ENCODE results near the gene NID2. TPM values are rescaled to one million over a fixed set of nuclear protein-coding genes. Genes with fewer than 3 reads are reported as not detected.

Gene NID2
- total RNA-seq, 1 donor from 2014 or later = 24.7 TPM

GRCh38 chr14:52051871-52052270 is 17.0 kb downstream of the NID2 start:
- no peak for DNase-seq (ENCODE audit: low spot score)
- no peak overlapping the region for H3K4me3 Mint-ChIP-seq
- TF ChIP-seq CTCF (IDR thresholded peaks at IDR 0.05) (no peak), EZH2phosphoT487 (IDR thresholded peaks at IDR 0.05) (no peak), EZH2 (IDR thresholded peaks at IDR 0.05) (no peak)
- H3K27ac Mint-ChIP-seq = no peak overlapping the region
- H2AFZ ChIP-seq (replicated peaks) = no peak overlapping the region
- H3F3A ChIP-seq (ENCODE audit: low read depth) = no peaks in the 10 kb centered on the region
- no peaks in the 10 kb centered on the region for H3K79me2 ChIP-seq (ENCODE audit: low read depth)
- peaks cover 2% of the 10 kb centered on the region for H3K36me3 Mint-ChIP-seq
- no peaks in the 10 kb centered on the region for H3K36me3 ChIP-seq
- no peaks in the 10 kb centered on the region for H4K20me1 ChIP-seq (ENCODE audit: low read depth)
- no peaks in the 10 kb centered on the region for H3K27me3 ChIP-seq
- no peak overlapping the region for H3K4me3 ChIP-seq
- no peak overlapping the region for H3K27ac ChIP-seq
- no peaks in the 10 kb centered on the region for H3K9me3 Mint-ChIP-seq
- H3K9ac ChIP-seq = no peak overlapping the region
- H3K4me1 Mint-ChIP-seq = peaks cover 6% of the 10 kb centered on the region
- no peak overlapping the region for H3K4me2 ChIP-seq
- H3K27me3 Mint-ChIP-seq (ENCODE audit: insufficient read depth, low read depth) = peaks cover 2% of the 10 kb centered on the region
- no peaks in the 10 kb centered on the region for H3K4me1 ChIP-seq
- H3K9me3 ChIP-seq (ENCODE audit: low read depth) = no peaks in the 10 kb centered on the region

GRCh38 chr14:52051251-52051650 is 17.6 kb downstream of the NID2 start:
- H3K27ac ChIP-seq = no peak overlapping the region
- peaks cover 2% of the 10 kb centered on the region for H3K27me3 Mint-ChIP-seq (ENCODE audit: insufficient read depth, low read depth)
- no peak overlapping the region for H3K9ac ChIP-seq
- H3K4me1 ChIP-seq = no peaks in the 10 kb centered on the region
- H3K36me3 Mint-ChIP-seq = peaks cover 2% of the 10 kb centered on the region
- H3K27ac Mint-ChIP-seq = no peak overlapping the region
- DNase-seq (ENCODE audit: low spot score) = no peak
- no peak overlapping the region for H3K4me2 ChIP-seq
- no peak for TF ChIP-seq EZH2phosphoT487 (IDR thresholded peaks at IDR 0.05)
- TF ChIP-seq EZH2 (IDR thresholded peaks at IDR 0.05) = no peak
- TF ChIP-seq CTCF (IDR thresholded peaks at IDR 0.05) = no peak
- no peaks in the 10 kb centered on the region for H3K79me2 ChIP-seq (ENCODE audit: low read depth)
- H4K20me1 ChIP-seq (ENCODE audit: low read depth) = no peaks in the 10 kb centered on the region
- H2AFZ ChIP-seq (replicated peaks) = no peak overlapping the region
- H3F3A ChIP-seq (ENCODE audit: low read depth) = no peaks in the 10 kb centered on the region
- no peak overlapping the region for H3K4me3 ChIP-seq
- no peaks in the 10 kb centered on the region for H3K9me3 Mint-ChIP-seq
- H3K4me3 Mint-ChIP-seq = no peak overlapping the region
- no peaks in the 10 kb centered on the region for H3K9me3 ChIP-seq (ENCODE audit: low read depth)
- peaks cover 6% of the 10 kb centered on the region for H3K4me1 Mint-ChIP-seq
- no peaks in the 10 kb centered on the region for H3K27me3 ChIP-seq
- H3K36me3 ChIP-seq = no peaks in the 10 kb centered on the region

- peaks cover 6% of the 10 kb centered on the region for H3K4me1 Mint-ChIP-seq
- Histone ChIP-seq H3K4me1 (no peaks in the 10 kb centered on the region), H4K20me1 (ENCODE audit: low read depth) (no peaks in the 10 kb centered on the region)
Observed at GRCh38 chr14:52049721-52050588, 18.9 kb downstream of the NID2 start.

More at GRCh38 chr14:52049721-52050588, 18.9 kb downstream of the NID2 start:
- Mint-ChIP-seq H3K9me3 (no peaks in the 10 kb centered on the region), H3K27ac (peak overlapping the region; percentile 9), H3K36me3 (peaks cover 2% of the 10 kb centered on the region), H3K4me3 (no peak overlapping the region), H3K27me3 (ENCODE audit: insufficient read depth, low read depth) (peaks cover 2% of the 10 kb centered on the region)
- DNase-seq (ENCODE audit: low spot score) = no peak
- Histone ChIP-seq H3K27me3 (no peaks in the 10 kb centered on the region), H3K9ac (no peak overlapping the region), H3F3A (ENCODE audit: low read depth) (no peaks in the 10 kb centered on the region), H3K4me2 (no peak overlapping the region), H3K36me3 (no peaks in the 10 kb centered on the region), H2AFZ (replicated peaks) (no peak overlapping the region), H3K27ac (no peak overlapping the region), H3K4me3 (no peak overlapping the region), H3K9me3 (ENCODE audit: low read depth) (no peaks in the 10 kb centered on the region), H3K79me2 (ENCODE audit: low read depth) (no peaks in the 10 kb centered on the region)
- TF ChIP-seq EZH2phosphoT487 (IDR thresholded peaks at IDR 0.05) = no peak
- no peak for TF ChIP-seq CTCF (IDR thresholded peaks at IDR 0.05)
- no peak for TF ChIP-seq EZH2 (IDR thresholded peaks at IDR 0.05)
